H1 (cell line): ENCODE measurements around the gene SCN2A. TPM values are rescaled to one million over a fixed set of nuclear protein-coding genes. Genes with fewer than 3 reads are reported as not detected.

ENCODE experiments used
- CTCF ChIA-PET: fragments of 300-600 bp; sonication (Branson Sonifier 250); formaldehyde crosslinking; loops from one replicate; lab custom pipeline; 2021; ENCODE audit not compliant: partially characterized antibody; lab: Charles Lee
- POLR2A ChIA-PET: fragments of 300-600 bp; sonication (Branson Sonifier 250); formaldehyde crosslinking; loops from one replicate; lab custom pipeline; 2021; ENCODE audit warnings: inconsistent platforms; ENCODE audit not compliant: partially characterized antibody; lab: Charles Lee
- DNase-seq, 2 experiments: peaks; one replicate each; pipeline versions ENCODE4 v3.0.0 to v3.0.0-alpha.2; 2010 to 2022; ENCODE audit warnings: low spot score in 2 of 2, low read depth in 1 of 2, mixed read lengths in 1 of 2
- FAIRE-seq: peaks from 2 replicates; lab custom pipeline; 2011; peaks lifted over from hg19 to GRCh38; lab: Jason Lieb, UNC
- H2AFZ ChIP-seq: 2 replicates; pipeline ENCODE4 v1.8.1; 2012; ENCODE audit warnings: low read length, inconsistent platforms
- H2AK5ac ChIP-seq: 2 replicates; pipeline ENCODE4 v1.6.1; 2013; ENCODE audit warnings: low read depth, low read length
- H2BK120ac ChIP-seq: replicated peaks from 2 replicates; pipeline ENCODE3; 2013; ENCODE audit warnings: low read depth, low read length, inconsistent platforms
- H2BK12ac ChIP-seq: 2 replicates; pipeline ENCODE4 v1.6.1; 2013; ENCODE audit warnings: low read depth, low read length
- H2BK15ac ChIP-seq: 2 replicates; pipeline ENCODE4 v1.6.1; 2013; ENCODE audit warnings: low read length
- H2BK20ac ChIP-seq: 2 replicates; pipeline ENCODE4 v1.6.1; 2013; ENCODE audit warnings: low read length
- H2BK5ac ChIP-seq: 2 replicates; pipeline ENCODE4 v1.6.1; 2013; ENCODE audit warnings: low read depth, low read length
- H3K14ac ChIP-seq: 2 replicates; pipeline ENCODE4 v1.6.1; 2013; ENCODE audit warnings: inconsistent platforms; ENCODE audit not compliant: insufficient read length
- H3K18ac ChIP-seq: 2 replicates; pipeline ENCODE4 v1.6.1; 2013; ENCODE audit warnings: low read length; ENCODE audit errors: extremely low read depth
- H3K23ac ChIP-seq: 2 replicates; pipeline ENCODE4 v1.6.1; 2013; ENCODE audit warnings: inconsistent platforms; ENCODE audit not compliant: insufficient read length
- H3K23me2 ChIP-seq: 2 replicates; pipeline ENCODE4 v1.6.1; 2013; ENCODE audit warnings: low read depth, low read length
- H3K27ac ChIP-seq: 2 replicates; pipeline ENCODE4 v1.6.1; 2011; ENCODE audit warnings: low read depth, low read length, inconsistent platforms
- H3K27me3 ChIP-seq, 4 experiments: replicated peaks in 1 of 4; 1 replicate in 1 of 4; 2 replicates in 3 of 4; pipeline versions ENCODE4 v1.6.1 to v1.8.1; 2011 to 2013; ENCODE audit warnings: low read length in 3 of 4, mild to moderate bottlenecking in 3 of 4, inconsistent platforms in 2 of 4, mixed read lengths in 2 of 4, moderate library complexity in 1 of 4; ENCODE audit not compliant: control insufficient read depth in 3 of 4, insufficient read depth in 3 of 4; ENCODE audit errors: extremely low read depth in 1 of 4
- H3K36me3 ChIP-seq, 4 experiments: 2 replicates each; pipeline versions ENCODE4 v1.6.1 to v1.8.1; 2011 to 2013; ENCODE audit warnings: mild to moderate bottlenecking in 4 of 4, low read length in 3 of 4, moderate library complexity in 2 of 4, control low read depth in 1 of 4, inconsistent platforms in 1 of 4; ENCODE audit not compliant: insufficient read depth in 4 of 4, control insufficient read depth in 2 of 4
- H3K4ac ChIP-seq: replicated peaks from 2 replicates; pipeline ENCODE3; 2013; ENCODE audit warnings: low read length, low read depth, mixed read lengths, inconsistent platforms; ENCODE audit not compliant: insufficient read length
- H3K4me1 ChIP-seq, 4 experiments: replicated peaks in 1 of 4; 1 replicate in 1 of 4; 2 replicates in 3 of 4; pipeline versions ENCODE4 v1.6.1 to v1.8.1; 2011 to 2013; ENCODE audit warnings: low read length in 3 of 4, inconsistent platforms in 2 of 4, mixed read lengths in 1 of 4; ENCODE audit not compliant: insufficient read depth in 4 of 4, control insufficient read depth in 3 of 4
- H3K4me2 ChIP-seq, 2 experiments: 2 replicates each; pipeline versions ENCODE4 v1.6.1 to v1.8.1; 2011 to 2013; ENCODE audit warnings: low read depth in 2 of 2, low read length in 2 of 2, control low read depth in 1 of 2, inconsistent platforms in 1 of 2, mild to moderate bottlenecking in 1 of 2; ENCODE audit not compliant: insufficient read depth in 1 of 2
- H3K4me3 ChIP-seq, 4 experiments: fragments of 200-600, 300-600 bp in 1 of 4; sonication (generic), shearing (Covaris generic), sonication (Bioruptor Twin) in 1 of 4; 2 replicates each; pipeline versions ENCODE4 v1.5.1 to v1.8.1; 2011 to 2016; ENCODE audit warnings: low read length in 4 of 4, low read depth in 3 of 4, control low read depth in 2 of 4, inconsistent platforms in 2 of 4, mild to moderate bottlenecking in 2 of 4, mixed read lengths in 1 of 4, moderate library complexity in 1 of 4; ENCODE audit not compliant: insufficient read depth in 2 of 4; ENCODE audit errors: extremely low read depth in 1 of 4
- H3K56ac ChIP-seq: replicated peaks from 2 replicates; pipeline ENCODE3; 2013; ENCODE audit warnings: low read depth, mild to moderate bottlenecking, mixed read lengths, low read length, inconsistent platforms; ENCODE audit not compliant: insufficient read length
- H3K79me1 ChIP-seq: 2 replicates; pipeline ENCODE4 v1.6.1; 2013; ENCODE audit warnings: low read depth, low read length, control low read depth
- H3K79me2 ChIP-seq, 2 experiments: 2 replicates each; pipeline versions ENCODE4 v1.6.1 to v1.8.1; 2012 to 2013; ENCODE audit warnings: low read length in 2 of 2, mild to moderate bottlenecking in 2 of 2, inconsistent platforms in 1 of 2; ENCODE audit not compliant: insufficient read depth in 2 of 2, control insufficient read depth in 1 of 2
- H3K9ac ChIP-seq, 4 experiments: replicated peaks in 1 of 4; 1 replicate in 1 of 4; 2 replicates in 3 of 4; pipeline versions ENCODE4 v1.6.1 to v1.8.1; 2011 to 2013; ENCODE audit warnings: low read depth in 3 of 4, low read length in 3 of 4, control low read depth in 2 of 4, mild to moderate bottlenecking in 2 of 4, moderate library complexity in 2 of 4, inconsistent platforms in 1 of 4; ENCODE audit errors: extremely low read depth in 1 of 4
- H3K9me3 ChIP-seq, 2 experiments: 2 replicates each; pipeline versions ENCODE4 v1.6.1 to v1.8.1; 2012 to 2013; ENCODE audit warnings: mild to moderate bottlenecking in 2 of 2, moderate library complexity in 2 of 2, control low read depth in 1 of 2, inconsistent platforms in 1 of 2, low read depth in 1 of 2, low read length in 1 of 2, mixed read lengths in 1 of 2; ENCODE audit not compliant: insufficient read depth in 2 of 2
- H4K20me1 ChIP-seq, 2 experiments: replicated peaks in 1 of 2; 2 replicates each; pipeline versions ENCODE3 to v1.8.1; 2011 to 2013; ENCODE audit warnings: inconsistent platforms in 2 of 2, low read length in 2 of 2, mild to moderate bottlenecking in 1 of 2; ENCODE audit not compliant: insufficient read depth in 2 of 2, control insufficient read depth in 1 of 2
- H4K5ac ChIP-seq: 2 replicates; pipeline ENCODE4 v1.6.1; 2013; ENCODE audit warnings: low read length, low read depth, mixed read lengths, inconsistent platforms; ENCODE audit not compliant: insufficient read length
- H4K8ac ChIP-seq: 2 replicates; pipeline ENCODE4 v1.8.0; 2013; ENCODE audit warnings: mild to moderate bottlenecking, moderate library complexity, low read length, inconsistent platforms; ENCODE audit not compliant: insufficient read depth; ENCODE audit errors: extremely low read depth
- H4K91ac ChIP-seq: replicated peaks from 2 replicates; pipeline ENCODE3; 2013; ENCODE audit warnings: low read length, mixed read lengths, inconsistent platforms; ENCODE audit not compliant: insufficient read length
- ASH2L ChIP-seq: fragments of 200-600, 300-600 bp; sonication (generic); IDR thresholded peaks from one replicate; pipeline ENCODE4 v1.7.1; 2017; ENCODE audit warnings: low read length
- ATF3 ChIP-seq: IDR thresholded peaks from 2 replicates; pipeline ENCODE4 v1.6.1; 2011; ENCODE audit warnings: low read depth, mild to moderate bottlenecking, low read length; ENCODE audit not compliant: insufficient read depth
- CEBPB ChIP-seq: IDR thresholded peaks from 2 replicates; pipeline ENCODE4 v1.6.1; 2012; ENCODE audit warnings: low read depth, low read length
- CTCF ChIP-seq, 3 experiments: IDR thresholded peaks; 1 replicate in 2 of 3; 2 replicates in 1 of 3; pipeline versions ENCODE4 v1.5.1 to v1.6.1; 2011; ENCODE audit warnings: low read length in 3 of 3, mild to moderate bottlenecking in 3 of 3, inconsistent platforms in 2 of 3, low read depth in 1 of 3, moderate library complexity in 1 of 3; ENCODE audit not compliant: insufficient read depth in 1 of 3; ENCODE audit errors: control extremely low read depth in 1 of 3
- EZH2 ChIP-seq: fragments of 200-600 bp; sonication (generic); IDR thresholded peaks from 2 replicates; pipeline ENCODE4 v1.7.1; 2012; ENCODE audit warnings: low read depth, mild to moderate bottlenecking, moderate library complexity, low read length, inconsistent platforms; ENCODE audit not compliant: severe bottlenecking
- JUND ChIP-seq: IDR thresholded peaks from 2 replicates; pipeline ENCODE4 v1.6.1; 2011; ENCODE audit warnings: mild to moderate bottlenecking, improper control_type of control experiment, low read length
- KDM1A ChIP-seq: fragments of 200-600, 300-600 bp; sonication (generic); IDR thresholded peaks from 2 replicates; pipeline ENCODE4 v1.7.1; 2016; ENCODE audit warnings: mild to moderate bottlenecking, low read length, borderline replicate concordance
- POLR2AphosphoS5 ChIP-seq: IDR thresholded peaks from 2 replicates; pipeline ENCODE4 v1.6.1; 2011; ENCODE audit warnings: low read depth, low read length
- RBBP5 ChIP-seq: IDR thresholded peaks from 2 replicates; pipeline ENCODE4 v1.7.1; 2012; ENCODE audit warnings: low read depth, mild to moderate bottlenecking, inconsistent platforms, low read length, moderate library complexity, borderline replicate concordance
- RNF2 ChIP-seq: fragments of 200-900, 300-1000 bp; sonication (generic); IDR thresholded peaks from 2 replicates; pipeline ENCODE4 v1.7.1; 2016; ENCODE audit warnings: borderline replicate concordance, low read depth, mild to moderate bottlenecking, antibody characterized with exemption, low read length; ENCODE audit not compliant: poor library complexity, severe bottlenecking; ENCODE audit errors: missing control alignments
- RXRA ChIP-seq: IDR thresholded peaks from 2 replicates; pipeline ENCODE4 v1.6.1; 2011; ENCODE audit warnings: low read depth, mild to moderate bottlenecking, low read length, moderate library complexity; ENCODE audit not compliant: insufficient read depth
- WGBS, 2 experiments: shearing (Covaris generic) in 1 of 2; methylation state at CpG; one replicate each; pipeline versions ENCODE4 v1.1.6 to v1.1.7; 2013 to 2015; ENCODE audit warnings: low lambda C conversion rate in 2 of 2, mixed read lengths in 2 of 2, inconsistent platforms in 1 of 2, low coverage in 1 of 2, missing lambda C conversion rate in 1 of 2; ENCODE audit not compliant: insufficient replicate concordance in 2 of 2, insufficient coverage in 1 of 2, insufficient read length in 1 of 2; ENCODE audit errors: extremely low coverage in 1 of 2, missing lambda C conversion rate in 1 of 2; 5-methylcytosine and 5-hydroxymethylcytosine counted together
- polyA plus RNA-seq, 7 experiments: library from polyadenylated mRNA; depleted of rRNA in 3 of 7; stranded (reverse) in 5 of 7; unstranded in 2 of 7; fragments of >200 nt in 5 of 7; fragments of 200-250 nt in 2 of 7; gene quantifications; 1 replicate in 5 of 7; 2 replicates in 1 of 7; 4 replicates in 1 of 7; pipeline versions ENCODE4 v1.2.1 to v1.2.3, GENCODE V29; 2011 to 2013; ENCODE audit warnings: missing spikeins in 2 of 7, mixed read lengths in 2 of 7
- total RNA-seq: library from RNA; stranded (reverse); fragmentation: NEBNext Ultra II Directional; extraction: Animal tissue kit (Norgen Biotek cat#: 25700); gene quantifications from 2 replicates; pipeline ENCODE4 v1.2.1, GENCODE V29; 2021

The SCN2A gene
- total and polyA plus RNA-seq, 2 of the 8 experiments (the other 6 are each of a cell fraction or from before 2014, with no cell fraction given), result 0.18 to 1.1 TPM

- Histone ChIP-seq H3K4me3 (no peak overlapping the region), H3K18ac (no peak overlapping the region), H2BK12ac (no peak overlapping the region), H3K4me1 (no peaks in the 10 kb centered on the region), H3K23ac (no peak overlapping the region), H3K4ac (no peak overlapping the region), H4K8ac (no peak overlapping the region), H2AFZ (no peak overlapping the region), H3K9me3 (no peaks in the 10 kb centered on the region), H4K91ac (no peak overlapping the region), H3K4me2 (no peak overlapping the region), H3K56ac (no peak overlapping the region), H4K5ac (no peak overlapping the region), H2BK5ac (no peak overlapping the region), H3K36me3 (no peaks in the 10 kb centered on the region), H4K20me1 (no peaks in the 10 kb centered on the region), H2BK20ac (no peak overlapping the region), H3K23me2 (no peaks in the 10 kb centered on the region), H2AK5ac (no peak overlapping the region), H3K14ac (no peak overlapping the region), H2BK120ac (no peak overlapping the region), H2BK15ac (no peak overlapping the region), H3K27me3 (no peaks in the 10 kb centered on the region), H3K79me2 (no peaks in the 10 kb centered on the region), H3K27ac (no peak overlapping the region), H3K9ac (no peak overlapping the region), H3K79me1 (no peaks in the 10 kb centered on the region)
- ChIA-PET POLR2A (no interaction called here), CTCF (interaction anchor here (1.0 to 1.4 kb wide), 2 partner anchors 14 to 21 kb away, joined by 5 to 7 read pairs; partner anchors contain the start of genes SCN2A and SCN3A)
- WGBS, 2 experiments, result 79% methylated on average over 1 of the region's 1 CpG; no CpG with 5 or more reads in 1 of the 2 experiments
- DNase-seq, result no peak
- no peak for FAIRE-seq
- TF ChIP-seq KDM1A (no peak), ATF3 (no peak), RXRA (no peak), POLR2AphosphoS5 (no peak), CTCF (IDR thresholded peaks at IDR 0.05; ENCODE audit: control extremely low read depth in 1 of 3, insufficient read depth in 1 of 3, low read depth in 1 of 3, low read length in 3 of 3) (no peak), ASH2L (no peak), EZH2 (no peak), JUND (no peak), RNF2 (no peak), RBBP5 (no peak), CEBPB (no peak)
These were observed 14.3 kb upstream of the SCN2A start for GRCh38 chr2:165224941-165225340.
